PFSK-1 (cell line): Measurements from ENCODE around the gene UBQLN2.

ENCODE experiments used
- FOXP2 ChIP-seq: optimal IDR thresholded peaks from 2 replicates; pipeline ENCODE3; 2011; ENCODE audit warnings: borderline replicate concordance, control low read depth, inconsistent platforms; ENCODE audit not compliant: insufficient read depth; ENCODE audit errors: extremely low read length, extremely low read depth
- POLR2AphosphoS5 ChIP-seq: IDR thresholded peaks from 2 replicates; pipeline ENCODE4 v1.6.1; 2012; ENCODE audit warnings: low read depth, mild to moderate bottlenecking, control low read depth, low read length, moderate library complexity
- REST ChIP-seq, 2 experiments: IDR thresholded peaks; 2 replicates each; pipeline versions ENCODE4 v1.6.1 to v1.8.0; 2011 to 2012; ENCODE audit warnings: low read depth in 2 of 2, low read length in 2 of 2, control low read depth in 1 of 2, inconsistent platforms in 1 of 2, mild to moderate bottlenecking in 1 of 2, moderate library complexity in 1 of 2; ENCODE audit not compliant: insufficient read depth in 1 of 2
- SIN3A ChIP-seq: IDR thresholded peaks from 2 replicates; pipeline ENCODE4 v1.6.1; 2012; ENCODE audit warnings: mild to moderate bottlenecking, low read length, moderate library complexity, borderline replicate concordance; ENCODE audit not compliant: insufficient read depth
- TAF1 ChIP-seq: IDR thresholded peaks from 2 replicates; pipeline ENCODE4 v1.6.1; 2012; ENCODE audit warnings: low read length, control low read depth, borderline replicate concordance; ENCODE audit not compliant: insufficient read depth

Gene UBQLN2

GRCh38 chrX:56600987-56601386, 37.6 kb downstream of the UBQLN2 start:
- TF ChIP-seq TAF1, result no peak

- no peak for TF ChIP-seq SIN3A
- TF ChIP-seq FOXP2, result no peak
- no peak for TF ChIP-seq REST (IDR thresholded peaks at IDR 0.05; ENCODE audit: insufficient read depth in 1 of 2, low read depth in 2 of 2, low read length in 2 of 2)
- TF ChIP-seq POLR2AphosphoS5, result no peak
- TF ChIP-seq TAF1, result no peak
Measured at GRCh38 chrX:56615282-56615681, 51.9 kb downstream of the UBQLN2 start.
